GM19351 (cell line): ENCODE measurements around the gene NETO1.

Experiments
- ATAC-seq: cut with Tn5 transposase; IDR thresholded peaks from one replicate; pipeline ENCODE4 v1.9.1; 2021; ENCODE audit warnings: mild to moderate bottlenecking, moderate library complexity; ENCODE audit not compliant: unreplicated experiment

The NETO1 gene, protein sequence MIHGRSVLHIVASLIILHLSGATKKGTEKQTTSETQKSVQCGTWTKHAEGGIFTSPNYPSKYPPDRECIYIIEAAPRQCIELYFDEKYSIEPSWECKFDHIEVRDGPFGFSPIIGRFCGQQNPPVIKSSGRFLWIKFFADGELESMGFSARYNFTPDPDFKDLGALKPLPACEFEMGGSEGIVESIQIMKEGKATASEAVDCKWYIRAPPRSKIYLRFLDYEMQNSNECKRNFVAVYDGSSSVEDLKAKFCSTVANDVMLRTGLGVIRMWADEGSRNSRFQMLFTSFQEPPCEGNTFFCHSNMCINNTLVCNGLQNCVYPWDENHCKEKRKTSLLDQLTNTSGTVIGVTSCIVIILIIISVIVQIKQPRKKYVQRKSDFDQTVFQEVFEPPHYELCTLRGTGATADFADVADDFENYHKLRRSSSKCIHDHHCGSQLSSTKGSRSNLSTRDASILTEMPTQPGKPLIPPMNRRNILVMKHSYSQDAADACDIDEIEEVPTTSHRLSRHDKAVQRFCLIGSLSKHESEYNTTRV

DNA sequence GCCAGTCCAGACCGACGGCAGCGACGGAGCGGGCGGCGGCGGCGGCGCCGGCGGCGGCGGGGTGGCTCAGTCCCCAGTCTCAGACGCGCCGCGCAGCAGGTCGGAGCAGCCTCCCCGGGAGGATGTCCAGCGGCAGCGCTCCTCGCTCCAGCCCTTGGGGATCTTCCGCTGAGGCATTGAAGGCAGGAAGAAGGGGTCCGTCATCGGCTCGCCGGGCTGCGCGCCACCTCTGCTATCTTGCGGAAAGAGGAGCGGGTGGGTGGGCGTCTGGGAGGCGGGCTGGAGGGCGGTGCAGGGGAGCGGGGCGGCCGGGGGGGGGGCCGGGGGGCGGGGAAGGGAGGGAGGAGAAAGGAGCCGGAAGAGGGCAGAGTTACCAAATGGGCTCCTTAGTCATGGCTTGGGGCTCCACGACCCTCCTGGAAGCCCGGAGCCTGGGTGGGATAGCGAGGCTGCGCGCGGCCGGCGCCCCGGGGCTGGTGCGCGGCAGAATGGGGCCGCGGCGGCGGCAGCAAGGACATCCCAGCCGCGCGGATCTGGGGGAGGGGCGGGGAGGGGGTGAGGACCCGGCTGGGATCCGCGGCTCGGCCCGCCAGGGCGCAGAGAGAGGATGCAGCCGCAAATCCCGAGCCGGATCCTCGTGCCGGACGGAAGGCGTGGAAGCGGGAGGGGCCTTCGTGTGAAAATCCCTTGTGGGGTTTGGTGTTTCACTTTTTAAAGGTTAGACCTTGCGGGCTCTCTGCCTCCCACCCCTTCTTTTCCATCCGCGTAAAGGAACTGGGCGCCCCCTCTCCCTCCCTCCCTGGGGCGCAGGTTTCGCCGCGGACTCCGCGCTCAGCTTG, at the start of gene NETO1:
Gene NETO1, minus strand, starts transcription at position 242 of the 839 bp plus-strand sequence. CDS start 696 bp downstream, outside the sequence.
- no peak for ATAC-seq

DNA sequence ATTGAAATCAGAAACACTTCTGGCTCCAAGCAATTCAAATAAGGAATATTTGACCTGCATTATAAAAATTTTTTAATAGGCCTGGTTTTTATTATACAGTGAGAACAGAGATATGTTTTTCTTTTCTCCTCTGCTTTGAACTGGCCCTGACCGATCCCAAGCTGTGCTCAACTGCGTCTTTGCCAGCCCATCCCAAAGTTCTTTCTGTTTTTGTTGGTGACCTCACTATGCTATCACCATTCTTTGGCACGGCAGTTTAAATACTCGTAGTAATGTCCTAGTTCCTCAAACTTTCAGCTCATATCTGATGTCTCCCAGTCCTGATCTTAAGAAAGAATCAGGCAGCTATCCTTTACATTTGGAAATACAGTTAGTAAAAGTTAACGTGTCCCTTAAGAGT, 42.3 kb upstream of the NETO1 start:
- ATAC-seq, result no peak

DNA sequence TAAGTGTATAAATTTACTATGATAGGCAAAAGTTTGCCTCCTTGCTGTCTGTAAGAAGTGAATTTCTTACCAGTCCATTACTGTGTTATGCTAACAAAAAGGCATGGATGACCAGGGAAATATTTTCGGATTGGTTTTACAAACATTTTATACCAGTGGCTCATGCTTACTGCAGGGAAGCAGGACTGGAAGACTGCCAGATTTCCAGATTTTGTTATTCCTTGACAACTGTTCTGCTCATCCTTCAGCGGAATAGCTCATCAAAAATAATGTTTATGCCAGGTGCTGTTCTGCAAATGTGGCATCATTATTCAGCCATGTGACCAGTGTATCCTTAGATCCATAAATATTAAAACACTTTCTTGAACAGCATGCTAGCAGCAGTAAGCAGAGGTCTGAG, 40.4 kb upstream of the NETO1 start:
- no peak for ATAC-seq

DNA sequence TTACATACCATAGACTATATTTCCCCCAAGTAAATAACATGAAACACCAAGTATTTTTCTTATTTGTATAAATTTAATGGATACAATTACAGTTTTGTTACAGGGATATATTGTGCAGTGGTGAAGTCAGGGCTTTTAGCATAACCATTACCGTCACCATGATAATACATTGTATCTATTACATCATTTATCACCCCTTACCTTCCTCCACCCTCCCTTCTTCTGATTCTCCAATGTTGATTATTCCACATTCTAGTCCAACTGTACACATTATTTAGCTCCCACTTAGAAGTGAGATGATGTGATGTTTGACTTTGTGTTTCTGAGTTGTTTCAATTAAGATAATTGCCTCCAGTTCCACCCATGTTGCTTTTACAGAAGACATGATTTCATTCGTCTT, 35.2 kb upstream of the NETO1 start:
- no peak for ATAC-seq

DNA sequence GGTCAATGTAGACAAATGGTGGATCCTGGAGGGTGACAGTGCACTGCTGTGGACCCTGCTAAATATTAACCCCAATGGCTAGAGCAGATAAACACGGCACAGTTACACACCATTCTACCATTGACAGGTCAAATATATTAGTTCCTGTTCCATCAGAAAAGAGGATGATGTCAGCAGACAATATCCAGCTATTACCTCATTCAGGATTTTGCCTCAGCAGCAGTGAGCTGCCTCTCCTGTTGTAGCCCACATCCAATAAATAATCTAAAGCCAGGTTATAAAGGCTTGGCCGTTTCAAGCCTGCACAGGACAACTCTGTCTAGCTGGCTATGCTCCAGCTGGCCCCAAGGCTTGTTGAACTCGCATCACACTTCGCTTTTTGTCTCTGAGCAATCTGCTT, 31.6 kb upstream of the NETO1 start:
- no peak for ATAC-seq

DNA sequence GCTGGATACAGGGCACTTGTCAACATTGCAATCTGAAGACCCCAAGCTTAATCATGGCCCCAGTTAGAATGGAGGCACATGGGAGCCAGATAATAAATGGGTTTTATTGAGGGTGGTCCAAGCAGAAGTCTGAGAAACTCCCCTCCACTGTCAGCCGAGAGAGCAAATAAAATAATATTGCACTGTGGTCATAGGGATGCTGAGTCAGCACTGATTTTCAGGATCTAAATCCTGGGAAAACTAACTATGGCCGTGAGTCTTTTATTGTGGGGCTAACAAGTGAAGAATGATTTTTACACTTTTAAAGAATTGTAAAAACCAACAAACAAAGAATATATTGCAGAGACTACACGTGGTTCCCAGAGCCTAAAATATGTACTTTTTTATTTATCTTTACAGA, 31.1 kb upstream of the NETO1 start:
- no peak for ATAC-seq

DNA sequence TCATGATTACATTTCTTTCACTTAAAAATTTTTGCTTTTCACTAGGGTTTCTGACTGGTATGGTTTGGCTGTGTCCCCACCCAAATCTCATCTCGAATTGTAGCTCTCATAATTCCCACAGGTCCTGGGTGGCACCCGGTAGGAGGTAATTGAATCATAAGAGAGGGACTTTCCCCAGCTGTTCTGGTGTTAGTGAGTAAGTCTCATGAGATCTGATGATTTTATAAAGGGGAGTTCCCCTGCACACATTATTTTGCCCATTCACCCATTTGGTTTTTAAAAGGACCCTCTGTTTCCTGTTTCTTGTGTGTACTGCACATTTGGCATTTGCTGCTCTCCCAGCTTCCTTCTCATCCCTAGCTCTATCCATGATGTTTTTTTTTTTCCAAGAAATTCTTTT, 27.8 kb upstream of the NETO1 start:
- ATAC-seq, result no peak

DNA sequence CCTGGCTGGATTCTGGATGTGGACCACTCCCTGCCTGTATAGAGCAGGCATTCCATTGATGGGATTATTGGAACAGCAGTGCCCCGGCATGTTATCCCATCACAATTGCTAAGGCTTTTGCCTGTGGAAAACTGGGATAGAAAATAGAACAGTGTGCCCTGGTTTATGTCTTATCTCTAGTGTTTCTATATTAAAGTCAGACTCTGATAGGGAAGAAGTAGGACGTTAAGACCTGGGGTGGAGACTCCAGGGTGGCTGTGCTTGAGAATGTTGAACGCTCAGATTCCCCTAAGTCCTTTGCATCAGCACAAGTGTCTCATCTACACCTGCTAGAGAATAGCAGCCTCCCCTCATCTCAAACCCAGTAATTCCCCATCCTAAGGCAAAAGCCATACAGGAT, 10.8 kb upstream of the NETO1 start:
- no peak for ATAC-seq

DNA sequence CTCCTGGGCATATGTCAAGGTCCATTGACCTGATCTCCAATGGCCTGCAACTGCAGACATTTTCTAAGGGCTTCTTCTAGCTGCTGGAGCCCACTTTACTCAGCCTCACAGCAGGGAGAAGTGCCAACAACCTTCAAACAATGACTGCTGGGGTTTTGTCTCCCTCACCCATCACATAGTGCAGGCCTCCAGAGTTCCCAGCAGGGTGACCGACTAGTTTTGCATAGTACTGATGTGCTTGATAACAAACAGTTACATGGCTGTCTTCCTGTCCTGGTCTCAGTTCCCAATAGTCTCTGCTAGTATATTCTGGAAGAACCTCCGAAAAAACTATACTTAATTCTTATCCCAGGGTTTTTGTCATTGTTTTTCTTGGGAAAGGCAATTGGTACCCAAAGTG, 10.4 kb upstream of the NETO1 start:
- ATAC-seq, result no peak

DNA sequence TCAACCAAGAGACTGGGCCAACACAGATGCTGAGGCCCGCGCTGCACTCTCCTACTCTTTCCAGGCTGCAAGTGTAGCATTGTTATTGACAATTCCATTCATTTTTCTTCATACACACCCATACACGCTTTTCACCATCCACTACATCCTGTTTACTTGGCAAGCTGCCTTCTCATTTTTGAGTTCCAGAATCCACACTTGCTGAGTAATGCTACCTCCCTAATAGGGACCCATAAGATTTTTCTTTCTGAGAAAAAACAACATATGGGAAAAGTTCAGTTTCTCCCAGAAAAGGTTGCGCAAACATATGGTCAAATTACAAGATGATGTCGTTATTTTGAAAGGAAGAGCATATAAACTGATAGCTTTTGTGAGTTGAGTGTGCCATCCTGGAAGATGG, 3.3 kb upstream of the NETO1 start:
- ATAC-seq, result no peak

DNA sequence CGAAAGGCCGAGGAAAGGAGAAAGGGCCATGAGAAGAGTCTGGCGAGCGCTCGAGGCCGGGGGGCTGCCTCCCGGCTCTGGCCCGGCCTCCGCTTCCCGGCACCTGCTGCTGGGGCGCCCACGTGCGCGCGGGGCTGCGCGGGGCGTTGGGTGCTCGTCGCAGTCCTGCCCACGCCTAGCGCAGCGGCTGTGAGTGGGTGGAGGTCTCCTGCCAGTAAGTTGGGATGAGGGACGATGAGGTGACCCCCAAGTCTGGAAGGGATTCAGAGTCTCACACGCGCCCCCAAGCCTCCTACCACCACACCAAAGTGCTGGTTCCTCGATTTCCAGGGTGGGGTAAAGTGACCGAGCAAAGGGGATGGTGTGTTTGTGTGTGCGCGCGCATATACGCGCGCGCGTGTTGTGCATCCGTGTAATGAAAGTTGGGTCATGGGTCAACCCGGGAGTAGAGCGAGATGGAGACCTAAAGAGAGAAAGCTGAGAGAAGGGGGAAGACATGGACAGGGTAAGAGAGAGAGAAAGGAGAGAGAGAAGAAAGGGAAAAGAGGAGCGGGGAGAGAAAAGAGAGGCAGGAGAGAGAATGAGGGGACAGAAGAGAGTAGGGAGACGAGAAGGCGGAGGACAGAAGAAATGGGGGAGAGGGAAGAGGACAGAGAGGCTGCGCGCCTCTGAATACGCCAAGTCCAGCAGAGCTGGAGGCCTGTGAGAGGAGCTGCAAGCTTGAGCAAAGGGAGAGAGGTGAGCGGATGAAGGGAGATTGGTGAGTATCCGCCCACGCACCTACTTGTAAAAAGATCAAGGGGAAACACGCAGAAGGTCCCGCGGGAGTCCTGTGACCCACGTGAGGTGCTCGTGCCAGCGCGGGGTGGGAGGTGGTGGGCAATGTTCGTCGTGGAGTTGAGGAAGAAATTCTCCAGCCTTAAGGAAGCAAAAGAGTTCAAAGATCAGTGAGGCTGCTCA, 1.7 kb upstream of the NETO1 start:
- no peak for ATAC-seq

DNA sequence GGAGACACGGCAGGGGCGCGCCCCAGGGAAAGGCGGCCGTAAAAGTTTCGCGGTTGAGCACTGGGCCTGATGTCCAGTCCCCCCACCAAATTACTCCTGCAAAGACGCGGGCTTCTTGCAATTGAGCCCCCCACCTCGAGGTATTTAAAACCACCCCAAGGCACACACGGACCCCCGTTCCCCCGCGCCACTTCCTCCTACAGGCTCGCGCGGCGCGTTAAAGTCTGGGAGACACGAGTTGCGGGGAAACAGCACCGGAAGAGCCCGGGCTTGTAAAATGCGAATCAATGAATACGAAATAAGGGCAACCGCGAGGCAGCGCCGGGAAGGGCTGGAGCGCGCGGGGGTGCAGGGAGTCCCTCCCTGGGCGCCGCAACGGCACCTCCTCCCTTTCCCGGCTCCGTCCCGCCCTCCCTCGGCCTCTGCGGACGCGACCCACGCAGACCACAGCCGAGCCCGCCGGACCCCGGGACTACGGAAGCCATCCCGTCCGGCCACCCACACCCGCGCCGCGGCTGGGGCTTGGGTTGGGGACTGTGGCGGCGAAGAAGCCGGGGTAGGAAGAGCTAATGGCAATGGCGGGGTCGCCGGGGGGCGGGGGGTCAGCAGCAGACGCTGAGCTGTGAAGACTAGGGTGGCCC, 918 bp upstream of the NETO1 start:
- no peak for ATAC-seq

DNA sequence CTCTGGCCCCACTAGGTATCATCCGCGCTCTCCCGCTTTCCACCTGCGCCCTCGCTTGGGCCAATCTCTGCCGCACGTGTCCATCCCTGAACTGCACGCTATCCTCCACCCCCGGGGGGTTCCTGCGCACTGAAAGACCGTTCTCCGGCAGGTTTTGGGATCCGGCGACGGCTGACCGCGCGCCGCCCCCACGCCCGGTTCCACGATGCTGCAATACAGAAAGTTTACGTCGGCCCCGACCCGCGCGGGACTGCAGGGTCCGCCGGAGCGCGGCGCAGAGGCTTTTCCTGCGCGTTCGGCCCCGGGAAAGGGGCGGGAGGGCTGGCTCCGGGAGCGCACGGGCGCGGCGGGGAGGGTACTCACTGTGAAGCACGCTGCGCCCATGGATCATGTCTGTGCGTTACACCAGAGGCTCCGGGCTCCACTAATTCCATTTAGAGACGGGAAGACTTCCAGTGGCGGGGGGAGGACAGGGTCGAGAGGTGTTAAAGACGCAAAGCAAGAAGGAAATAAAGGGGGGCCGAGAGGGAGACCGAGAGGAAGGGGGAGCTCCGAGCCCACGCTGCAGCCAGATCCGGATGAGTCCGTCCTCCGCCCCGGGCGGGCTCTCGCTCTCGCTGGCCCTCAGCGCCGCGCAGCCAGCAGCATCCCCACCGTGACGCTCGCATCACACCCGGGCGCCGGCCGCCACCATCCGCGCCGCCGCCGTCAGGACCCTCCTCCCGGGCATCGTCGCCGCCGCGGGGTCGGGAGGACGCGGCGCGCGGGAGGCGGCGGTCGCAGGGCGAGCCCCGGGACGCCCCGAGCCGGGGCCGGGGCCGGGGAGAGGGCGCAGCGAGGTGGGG, 664 bp downstream of the NETO1 start:
- no peak for ATAC-seq

DNA sequence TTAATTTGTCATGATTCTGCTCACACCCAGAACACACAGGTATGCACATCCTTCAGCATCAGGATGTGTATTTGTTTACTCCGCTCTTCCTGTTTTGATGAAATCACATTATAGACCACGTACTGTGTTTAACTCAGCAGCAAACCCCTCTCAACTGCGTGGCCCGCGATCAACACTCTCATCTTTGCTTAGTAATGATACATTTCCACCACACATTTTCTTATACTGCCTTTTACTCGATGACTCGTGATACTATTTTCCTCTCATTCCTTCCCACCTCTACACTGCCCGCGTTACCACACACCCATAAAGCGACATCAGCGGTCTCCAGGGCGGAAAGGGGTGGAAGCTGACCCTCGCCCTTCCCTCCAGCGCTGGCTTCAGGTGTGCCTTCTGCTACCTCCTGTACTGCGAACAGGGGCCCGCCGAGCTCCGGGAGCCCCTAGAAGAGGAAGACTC, 1.3 kb downstream of the NETO1 start:
- ATAC-seq, result no peak

DNA sequence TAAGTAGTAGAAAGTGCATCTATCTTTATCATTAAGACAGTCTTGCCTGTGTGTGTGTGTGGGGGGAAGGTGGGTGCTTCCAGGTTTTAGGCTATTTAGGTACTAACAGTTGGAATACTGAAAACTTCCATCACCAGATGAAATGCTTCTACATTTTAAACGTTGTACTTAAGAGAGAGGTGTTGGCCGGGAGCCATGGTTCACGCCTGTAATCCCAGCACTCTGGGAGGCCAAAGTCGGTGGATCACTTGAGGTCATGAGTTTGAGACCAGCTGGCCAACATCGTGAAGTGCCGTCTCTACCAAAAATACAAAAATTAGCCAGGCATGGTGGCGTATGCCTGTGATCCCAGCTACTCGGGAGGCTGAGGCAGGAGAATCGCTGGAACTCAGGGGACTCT, 4.0 kb downstream of the NETO1 start:
- no peak for ATAC-seq

DNA sequence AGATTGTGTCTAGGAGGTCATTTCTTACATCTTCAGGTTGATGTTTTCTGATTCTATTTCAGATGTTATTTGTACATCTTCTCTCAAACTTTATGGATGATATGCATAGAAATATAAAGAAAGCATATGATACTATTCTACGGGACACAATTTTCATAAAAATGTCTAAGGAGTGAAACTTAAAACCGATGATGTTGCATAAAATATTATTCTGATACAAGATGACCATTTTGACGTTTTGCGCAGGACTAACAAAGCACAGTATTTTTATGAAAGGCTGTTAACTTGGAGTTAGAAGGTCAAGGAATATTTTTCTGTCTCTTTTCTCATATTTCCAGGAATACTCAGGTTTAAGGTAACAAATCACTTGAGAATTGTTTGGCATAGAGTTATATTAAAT, 8.7 kb downstream of the NETO1 start:
- no peak for ATAC-seq

DNA sequence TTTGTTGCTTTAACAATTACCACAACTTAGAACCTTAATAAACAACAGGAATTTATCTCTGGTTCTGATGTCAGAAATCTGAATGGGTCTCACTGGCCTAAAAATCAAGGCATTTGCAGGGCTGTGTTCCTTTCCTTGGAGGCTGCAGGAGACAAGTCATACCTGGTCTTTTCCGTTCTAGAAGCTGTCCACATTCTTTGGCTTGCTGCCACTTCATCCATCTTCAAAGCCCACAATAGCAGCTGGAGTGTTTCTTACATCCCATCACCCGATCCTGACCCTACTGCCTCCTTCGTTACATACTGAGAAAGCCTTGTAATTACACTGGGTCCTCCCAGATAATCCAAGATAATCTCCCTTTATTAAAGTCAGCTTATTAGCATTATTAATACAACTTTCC, 18.1 kb downstream of the NETO1 start:
- no peak for ATAC-seq

DNA sequence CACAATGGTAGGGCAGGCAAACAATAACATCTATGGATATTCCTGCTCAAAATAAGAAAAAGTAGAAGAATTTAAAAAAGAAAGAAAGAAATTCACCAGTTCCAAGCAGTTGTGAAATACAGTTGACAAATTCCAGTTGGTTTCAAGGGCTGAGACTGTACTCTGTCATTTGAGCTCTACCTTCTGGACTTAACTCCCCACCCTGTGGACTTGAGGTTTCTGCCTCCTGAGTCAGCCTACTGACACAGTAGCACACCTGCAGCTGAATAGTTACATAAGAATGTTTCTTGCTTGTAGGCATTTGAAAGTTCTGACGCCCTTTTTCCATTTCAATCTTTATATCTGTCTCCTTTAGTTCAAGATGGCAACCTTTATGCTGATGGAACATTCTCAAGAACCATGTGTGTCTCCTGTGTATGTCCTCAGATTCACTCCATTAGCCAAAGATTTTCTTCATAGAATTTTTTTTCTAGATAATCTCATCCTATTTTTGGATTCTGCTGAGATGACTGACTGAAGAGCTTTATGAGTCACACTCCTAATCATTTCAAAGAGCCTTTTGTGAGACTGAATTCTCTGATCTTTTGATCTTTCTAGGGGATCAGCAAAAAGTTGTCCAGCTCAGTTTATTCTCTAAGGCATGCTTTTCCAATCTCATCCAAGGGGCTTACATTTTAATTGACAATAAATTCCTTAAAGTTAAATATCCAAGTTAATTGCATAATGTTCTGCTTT, 19.1 kb downstream of the NETO1 start:
- no peak for ATAC-seq

DNA sequence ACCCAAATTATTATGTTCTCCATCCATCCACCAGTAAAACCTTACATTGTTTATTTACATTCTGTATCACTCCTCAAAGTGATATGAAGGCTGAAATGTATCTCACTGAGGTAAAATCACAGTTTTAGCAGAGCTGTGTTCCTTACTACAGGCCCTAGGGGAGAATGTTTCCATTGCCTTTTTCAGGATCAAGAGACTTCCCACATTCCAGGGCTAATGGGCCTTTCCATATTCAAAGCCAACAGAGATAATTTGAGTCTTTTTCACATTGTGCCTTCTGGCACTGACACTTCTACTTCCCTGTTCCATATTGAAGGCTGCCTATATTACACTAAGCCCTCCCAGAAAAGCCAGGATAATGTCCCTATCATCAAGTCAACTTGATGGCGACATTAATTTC, 20.0 kb downstream of the NETO1 start:
- no peak for ATAC-seq
